K562 (cell line): ENCODE results near the gene SRBD1. TPM values are rescaled to one million over a fixed set of nuclear protein-coding genes. Genes with fewer than 3 reads are reported as not detected.
A peak's percentile ranks its signal among the peaks of the same experiment; 100 is the strongest.

Source experiments
- ATAC-seq: fragments of 200-7000 bp; cut with Tn5 transposase; 3 replicates; pipeline ENCODE4 v1.9.1; 2020; ENCODE audit warnings: moderate library complexity
- BruUV-seq: library from RNA; stranded (reverse); fragments of 400-500 nt; replicated peaks from 2 replicates; lab custom pipeline; 2021; lab: Mats Ljungman, UMichigan
- CTCF ChIA-PET: fragments of 300-600 bp; formaldehyde crosslinking; extraction: SDS; loops from one replicate; lab custom pipeline; 2021; ENCODE audit warnings: low intra/inter-chr PET ratio; lab: Yijun Ruan, JAX
- POLR2A ChIA-PET: fragments of 300-600, 350-650 bp; sonication (Branson Sonifier 250); formaldehyde crosslinking; extraction: SDS; loops from one replicate; lab custom pipeline; 2021; ENCODE audit warnings: antibody characterized with exemption, inconsistent platforms; lab: Yijun Ruan, JAX
- DNase-seq, 4 experiments: peaks; one replicate each; pipeline versions ENCODE4 v3.0.0 to v3.0.0-alpha.2; 2011 to 2018; ENCODE audit warnings: low spot score in 3 of 4, mixed read lengths in 3 of 4; ENCODE audit errors: extremely low read depth in 1 of 4
- FAIRE-seq: peaks from 2 replicates; lab custom pipeline; 2011; peaks lifted over from hg19 to GRCh38; lab: Jason Lieb, UNC
- H2AFZ ChIP-seq: 2 replicates; pipeline ENCODE4 v1.6.0; 2011; ENCODE audit warnings: low read depth, low read length, control low read depth, inconsistent platforms
- H3K27ac ChIP-seq: fragments of 200-600 bp; 3 replicates; pipeline ENCODE4 v1.8.0; 2011; ENCODE audit warnings: low read depth, mild to moderate bottlenecking, control low read depth, inconsistent platforms, low read length, moderate library complexity, mixed read lengths; ENCODE audit errors: extremely low read depth
- H3K27me3 ChIP-seq, 2 experiments: fragments of 300-600 bp in 1 of 2; 2 replicates in 1 of 2; 3 replicates in 1 of 2; pipeline versions ENCODE4 v1.6.0 to v1.8.0; 2011; ENCODE audit warnings: inconsistent platforms in 2 of 2, low read length in 2 of 2, mild to moderate bottlenecking in 1 of 2, mixed read lengths in 1 of 2, moderate library complexity in 1 of 2; ENCODE audit not compliant: control insufficient read depth in 2 of 2, insufficient read depth in 2 of 2
- H3K36me3 ChIP-seq: fragments of 300-600 bp; 3 replicates; pipeline ENCODE4 v1.8.0; 2011; ENCODE audit warnings: mild to moderate bottlenecking, low read length, inconsistent platforms; ENCODE audit not compliant: control insufficient read depth, insufficient read depth
- H3K4me1 ChIP-seq, 2 experiments: fragments of 200-600 bp in 1 of 2; replicated peaks in 1 of 2; 2 replicates in 1 of 2; 3 replicates in 1 of 2; pipeline versions ENCODE4 v1.5.1 to v1.8.0; 2011; ENCODE audit warnings: inconsistent platforms in 2 of 2, low read length in 2 of 2, mild to moderate bottlenecking in 1 of 2, mixed read lengths in 1 of 2, moderate library complexity in 1 of 2; ENCODE audit not compliant: control insufficient read depth in 2 of 2, insufficient read depth in 2 of 2
- H3K4me2 ChIP-seq: 2 replicates; pipeline ENCODE4 v1.6.1; 2011; ENCODE audit warnings: low read length, control low read depth, inconsistent platforms, mixed read lengths; ENCODE audit not compliant: insufficient read depth
- H3K4me3 ChIP-seq: fragments of 200-600 bp; sonication (generic), shearing (Covaris generic); 2 replicates; pipeline ENCODE4 v1.5.1; 2016; ENCODE audit warnings: control low read depth, inconsistent platforms
- H3K79me2 ChIP-seq: fragments of 200-600 bp; 3 replicates; pipeline ENCODE4 v1.8.0; 2011; ENCODE audit warnings: low read length, inconsistent platforms; ENCODE audit not compliant: control insufficient read depth, insufficient read depth
- H3K9ac ChIP-seq, 2 experiments: 2 replicates each; pipeline versions ENCODE4 v1.6.0 to v1.6.1; 2011; ENCODE audit warnings: low read depth in 2 of 2, low read length in 2 of 2, control low read depth in 1 of 2, inconsistent platforms in 1 of 2, mild to moderate bottlenecking in 1 of 2, mixed read lengths in 1 of 2; ENCODE audit not compliant: insufficient read depth in 1 of 2
- H3K9me1 ChIP-seq: one replicate; pipeline ENCODE4 v1.6.0; 2011; ENCODE audit warnings: inconsistent platforms, mild to moderate bottlenecking, low read length, moderate library complexity; ENCODE audit not compliant: control insufficient read depth, insufficient read depth
- H3K9me3 ChIP-seq: replicated peaks from 2 replicates; pipeline ENCODE4 v1.5.1; 2011; ENCODE audit warnings: low read depth, low read length, inconsistent platforms; ENCODE audit not compliant: control insufficient read depth, insufficient read depth
- H4K20me1 ChIP-seq: replicated peaks from 2 replicates; pipeline ENCODE4 v1.6.1; 2011; ENCODE audit warnings: low read length, inconsistent platforms, mixed read lengths; ENCODE audit not compliant: control insufficient read depth, insufficient read depth
- HMGN3 ChIP-seq: IDR thresholded peaks from 2 replicates; pipeline ENCODE4 v1.6.1; 2011; ENCODE audit warnings: borderline replicate concordance, low read depth, mild to moderate bottlenecking, mixed read lengths, low read length; ENCODE audit not compliant: insufficient read length; ENCODE audit errors: extremely low read depth
- HNRNPUL1 ChIP-seq: fragments of 200-400 bp; formaldehyde crosslinking; IDR thresholded peaks from 2 replicates; pipeline ENCODE4 v1.6.1; 2017; ENCODE audit warnings: low read length
- MYBL2 ChIP-seq, 2 experiments: fragments of 450-650 bp in 1 of 2; sonication (generic) in 1 of 2; formaldehyde crosslinking in 1 of 2; IDR thresholded peaks; 2 replicates each; pipeline versions ENCODE4 v1.6.1 to v1.8.1; 2017 to 2022; ENCODE audit warnings: borderline replicate concordance in 1 of 2, inconsistent platforms in 1 of 2, low read depth in 1 of 2, mild to moderate bottlenecking in 1 of 2, missing genetic modification reagents in 1 of 2, moderate library complexity in 1 of 2
- NR1H2 ChIP-seq: sonication (generic); formaldehyde crosslinking; IDR thresholded peaks from 2 replicates; pipeline ENCODE4 v1.4.0; 2020; ENCODE audit warnings: mild to moderate bottlenecking, missing genetic modification reagents
- SMC3 ChIP-seq: conservative IDR thresholded peaks from 2 replicates; pipeline ENCODE4 v1.6.1; 2011; ENCODE audit warnings: low read depth, low read length, improper control_type of control experiment; ENCODE audit not compliant: insufficient read depth
- TAF9B ChIP-seq: fragments of 450-650 bp; IDR thresholded peaks from 2 replicates; pipeline ENCODE4 v1.6.1; 2018; ENCODE audit warnings: mild to moderate bottlenecking; ENCODE audit not compliant: partially characterized antibody
- TCF15 ChIP-seq: fragments of 250-450 bp; sonication (Bioruptor Pico); IDR thresholded peaks from 2 replicates; pipeline ENCODE4 v1.8.0; 2022; ENCODE audit warnings: moderate library complexity, mild to moderate bottlenecking, inconsistent platforms
- WHSC1 ChIP-seq: IDR thresholded peaks from one replicate; pipeline ENCODE4 v1.6.1; 2012; ENCODE audit warnings: low read length, control low read depth, inconsistent platforms
- ZBTB11 ChIP-seq, 3 experiments: fragments of 200-800 bp in 1 of 3; fragments of 250-450 bp in 1 of 3; fragments of 450-650 bp in 1 of 3; sonication (Bioruptor Pico) in 1 of 3; sonication (Bioruptor generic) in 1 of 3; formaldehyde crosslinking in 1 of 3; IDR thresholded peaks; 2 replicates each; pipeline versions ENCODE4 v1.6.1 to v1.8.0; 2016 to 2022; ENCODE audit warnings: mild to moderate bottlenecking in 2 of 3, missing genetic modification characterization in 2 of 3, missing compliant biosample characterization in 1 of 3, moderate library complexity in 1 of 3
- ZNF408 ChIP-seq: fragments of 250-450 bp; sonication (Bioruptor Pico); IDR thresholded peaks from 2 replicates; pipeline ENCODE4 v1.4.0; 2020; ENCODE audit warnings: low read depth, mild to moderate bottlenecking, moderate library complexity
- ZNF644 ChIP-seq: fragments of 200-800 bp; sonication (Bioruptor generic); IDR thresholded peaks from 2 replicates; pipeline ENCODE4 v1.6.1; 2016; ENCODE audit warnings: low read depth, missing genetic modification characterization, missing compliant biosample characterization
- WGBS: fragments of 100-300 bp; shearing (Covaris generic); methylation state at CpG from one replicate; pipeline ENCODE4 v1.1.6; 2016; ENCODE audit warnings: low coverage, mixed read lengths; ENCODE audit not compliant: insufficient coverage; ENCODE audit errors: missing lambda C conversion rate; 5-methylcytosine and 5-hydroxymethylcytosine counted together
- in situ Hi-C: fragments of 300-500 bp; cut with MboI; formaldehyde crosslinking; loops from 4 replicates; pipeline ENCODE4 v1.15.0; 2018; ENCODE audit warnings: inconsistent platforms, mixed read lengths
- intact Hi-C: fragments of 100-400 bp; cut with micrococcal nuclease; formaldehyde crosslinking; loops from 2 replicates; pipeline ENCODE4 v1.14.2; 2022
- polyA plus RNA-seq, 8 experiments: library from polyadenylated mRNA; depleted of rRNA in 4 of 8; stranded (reverse) in 5 of 8; unstranded in 3 of 8; fragments of >200 nt; fragmentation: Nextera tagmentation in 2 of 8; fragmentation: Illumina TruSeq in 1 of 8; extraction: Ambion mirVana in 2 of 8; extraction: Trizol in 1 of 8; gene quantifications; 2 replicates each; pipeline versions ENCODE4 v1.2.1 to v1.2.3, GENCODE V29; 2011 to 2014; ENCODE audit warnings: inconsistent platforms in 1 of 8, missing spikeins in 1 of 8
- total RNA-seq, 7 experiments: library from RNA; depleted of rRNA in 6 of 7; stranded (reverse); fragments of >200 nt in 6 of 7; fragmentation: Illumina TruSeq in 2 of 7; extraction: Trizol in 2 of 7; gene quantifications; 2 replicates each; pipeline versions ENCODE4 v1.2.1 to v1.2.3, GENCODE V29; 2011 to 2021; ENCODE audit warnings: low replicate concordance in 1 of 7

Gene SRBD1
- total and polyA plus RNA-seq, 9 of the 15 experiments (the other 6 are each of a cell fraction or from before 2014, with no cell fraction given), result 6.9 to 23.2 (median 14.7) TPM

GRCh38 chr2:45585267-45585861 is 25.7 kb downstream of the SRBD1 start (continued):
- TF ChIP-seq HNRNPUL1 (no peak), SMC3 (0 out of 2 replicates have a peak, but pooled peaks have one; percentile 13), NR1H2 (CRISPR knock-in tag) (no peak), MYBL2 (IDR thresholded peaks at IDR 0.05; ENCODE audit: low read depth) (no peak), MYBL2 (CRISPR knock-in tag; IDR thresholded peaks at IDR 0.05; ENCODE audit: borderline replicate concordance) (no peak), TAF9B (no peak)

- DNase-seq (no peak), ATAC-seq (no peak), FAIRE-seq (no peak)
- no peaks in the 10 kb centered on the region for H3K9me3 ChIP-seq
- in situ Hi-C loops, result no loop called here
- WGBS, result 86% methylated on average over 2 of the region's 2 CpGs
- BruUV-seq, result no TSS peak
- CTCF ChIA-PET, result no interaction called here
- peaks cover 23% of the 10 kb centered on the region for H3K36me3 ChIP-seq
- H4K20me1 ChIP-seq, result no peaks in the 10 kb centered on the region
- POLR2A ChIA-PET, result no interaction called here
- no peak overlapping the region for H2AFZ ChIP-seq
- peaks cover 26% of the 10 kb centered on the region for H3K79me2 ChIP-seq
- H3K4me3 ChIP-seq, result no peak overlapping the region
- no peak overlapping the region for H3K9ac ChIP-seq
- H3K27me3 ChIP-seq, result no peaks in the 10 kb centered on the region
- intact Hi-C loops, result no loop called here
- no peaks in the 10 kb centered on the region for H3K9me1 ChIP-seq
- H3K27ac ChIP-seq, result no peak overlapping the region
- TF ChIP-seq ZNF644 (tag) (no peak), WHSC1 (no peak), ZBTB11 (CRISPR knock-in tag; IDR thresholded peaks at IDR 0.05) (no peak), ZNF408 (CRISPR knock-in tag) (no peak), HMGN3 (no peak), TCF15 (CRISPR knock-in tag) (no peak)
- H3K4me2 ChIP-seq, result no peak overlapping the region
- H3K4me1 ChIP-seq, result peaks cover 3 to 16% of the 10 kb centered on the region in 2 experiments; a peak in 3 of 5 replicates
These were observed 27.1 kb downstream of the SRBD1 start for GRCh38 chr2:45583977-45584376.
